ENCODE measurements around the gene PREX1. TPM values are rescaled to one million over a fixed set of nuclear protein-coding genes. Genes with fewer than 3 reads are reported as not detected.
"Not testable (repeated sequence)": the region's sequence is repeated elsewhere in the genome, so short reads cannot be mapped to it uniquely, and the experiment has no call there.

PREX1 gene
- total and polyA plus RNA-seq, 9 donors: 16.7 to 32.5 (median 22.5) TPM

GRCh38 chr20:48758206-48758820, 69.5 kb downstream of the PREX1 start:
- no peak overlapping the region for H3K27ac ChIP-seq (ENCODE audit: low read length)
- H3K4me1 ChIP-seq (ENCODE audit: control insufficient read depth, insufficient read depth, low read length): peaks cover 11% of the 10 kb centered on the region
- DNase-seq: no peak
- 66% methylated on average over 11 of the region's 16 CpGs for WGBS (ENCODE audit: insufficient coverage)
- H3K4me3 ChIP-seq (ENCODE audit: low read length): no peak overlapping the region
- H3K36me3 ChIP-seq (ENCODE audit: control insufficient read depth, insufficient read depth, low read length): no peaks in the 10 kb centered on the region
- no peaks in the 10 kb centered on the region for H3K27me3 ChIP-seq (ENCODE audit: control insufficient read depth, insufficient read depth, low read length)
- peaks cover 5% of the 10 kb centered on the region for H3K9me3 ChIP-seq (replicated peaks; ENCODE audit: control insufficient read depth, low read depth, low read length)

DNA sequence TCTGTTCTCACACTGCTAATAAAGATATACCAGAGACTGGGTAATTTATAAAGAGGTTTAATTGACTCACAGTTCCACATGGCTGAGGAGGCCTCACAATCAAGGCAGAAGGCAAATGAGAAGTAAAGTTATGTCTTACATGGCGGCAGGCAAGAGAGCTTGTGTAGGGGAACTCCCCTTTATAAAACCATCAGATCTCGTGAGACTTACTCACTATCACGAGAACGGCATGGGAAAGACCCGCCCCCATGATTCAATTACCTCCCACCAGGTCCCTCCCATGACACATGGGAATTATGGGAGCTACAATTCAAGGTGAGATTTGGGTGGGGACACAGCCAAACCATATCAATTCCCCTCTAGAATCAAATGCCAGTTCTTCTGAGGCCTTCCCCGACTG, 71.0 kb downstream of the PREX1 start:
- H3K36me3 ChIP-seq (ENCODE audit: control insufficient read depth, insufficient read depth, low read length); H3K27me3 ChIP-seq (ENCODE audit: control insufficient read depth, insufficient read depth, low read length); H3K9me3 ChIP-seq (replicated peaks; ENCODE audit: control insufficient read depth, low read depth, low read length); H3K27ac ChIP-seq (ENCODE audit: low read length); DNase-seq; H3K4me3 ChIP-seq (ENCODE audit: low read length): not testable (repeated sequence)
- peaks cover 17% of the 10 kb centered on the region for H3K4me1 ChIP-seq (ENCODE audit: control insufficient read depth, insufficient read depth, low read length)
- WGBS (ENCODE audit: insufficient coverage): 40% methylated on average over 1 of the region's 6 CpGs

GRCh38 chr20:48754292-48754691, 73.5 kb downstream of the PREX1 start:
- Histone ChIP-seq H3K4me3 (ENCODE audit: low read length) (no peak overlapping the region), H3K27me3 (ENCODE audit: control insufficient read depth, insufficient read depth, low read length) (no peaks in the 10 kb centered on the region), H3K36me3 (ENCODE audit: control insufficient read depth, insufficient read depth, low read length) (no peaks in the 10 kb centered on the region), H3K27ac (ENCODE audit: low read length) (no peak overlapping the region), H3K4me1 (ENCODE audit: control insufficient read depth, insufficient read depth, low read length) (peaks cover 19% of the 10 kb centered on the region), H3K9me3 (replicated peaks; ENCODE audit: control insufficient read depth, low read depth, low read length) (peaks cover 5% of the 10 kb centered on the region)
- DNase-seq: no peak
- WGBS (ENCODE audit: insufficient coverage): 56% methylated on average over 8 of the region's 8 CpGs

DNA sequence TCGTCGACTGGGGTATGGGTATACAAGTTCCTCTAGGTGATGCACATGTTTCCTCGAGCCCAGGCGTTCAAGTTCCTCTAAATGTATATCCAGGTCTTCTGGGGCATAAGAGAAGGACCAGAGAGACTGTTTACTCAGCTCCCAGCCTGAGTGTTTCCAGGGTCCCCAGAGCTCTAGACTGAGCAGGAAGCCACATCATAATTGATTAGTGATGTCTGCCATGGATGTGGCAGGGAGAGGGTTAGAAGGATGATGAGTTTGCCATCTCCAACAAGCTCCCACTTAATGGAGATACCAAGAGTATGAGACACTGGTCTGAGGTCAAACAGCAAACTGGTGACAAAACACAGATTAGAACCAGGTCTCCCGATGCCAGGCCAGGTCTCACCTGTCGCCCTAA, 74.8 kb downstream of the PREX1 start:
- 90% methylated on average over 4 of the region's 6 CpGs for WGBS (ENCODE audit: insufficient coverage)
- H3K4me3 ChIP-seq (ENCODE audit: low read length): no peak overlapping the region
- no peaks in the 10 kb centered on the region for H3K27me3 ChIP-seq (ENCODE audit: control insufficient read depth, insufficient read depth, low read length)
- DNase-seq: no peak
- no peaks in the 10 kb centered on the region for H3K36me3 ChIP-seq (ENCODE audit: control insufficient read depth, insufficient read depth, low read length)
- H3K4me1 ChIP-seq (ENCODE audit: control insufficient read depth, insufficient read depth, low read length): peaks cover 21% of the 10 kb centered on the region
- H3K27ac ChIP-seq (ENCODE audit: low read length): no peak overlapping the region
- peaks cover 5% of the 10 kb centered on the region for H3K9me3 ChIP-seq (replicated peaks; ENCODE audit: control insufficient read depth, low read depth, low read length)

GRCh38 chr20:48751871-48752270, 75.9 kb downstream of the PREX1 start:
- peaks cover 5% of the 10 kb centered on the region for H3K36me3 ChIP-seq (ENCODE audit: control insufficient read depth, insufficient read depth, low read length)
- no CpG with 5 or more reads among the region's 4 CpGs for WGBS (ENCODE audit: insufficient coverage)
- H3K27ac ChIP-seq (ENCODE audit: low read length): no peak overlapping the region
- H3K9me3 ChIP-seq (replicated peaks; ENCODE audit: control insufficient read depth, low read depth, low read length): peaks cover 5% of the 10 kb centered on the region
- DNase-seq: no peak
- peaks cover 27% of the 10 kb centered on the region for H3K4me1 ChIP-seq (ENCODE audit: control insufficient read depth, insufficient read depth, low read length)
- no peak overlapping the region for H3K4me3 ChIP-seq (ENCODE audit: low read length)
- H3K27me3 ChIP-seq (ENCODE audit: control insufficient read depth, insufficient read depth, low read length): no peaks in the 10 kb centered on the region

GRCh38 chr20:48750941-48751635, 76.7 kb downstream of the PREX1 start:
- Histone ChIP-seq H3K9me3 (replicated peaks; ENCODE audit: control insufficient read depth, low read depth, low read length) (peaks cover 5% of the 10 kb centered on the region), H3K27me3 (ENCODE audit: control insufficient read depth, insufficient read depth, low read length) (no peaks in the 10 kb centered on the region), H3K4me3 (ENCODE audit: low read length) (no peak overlapping the region), H3K27ac (ENCODE audit: low read length) (peak overlapping the region; percentile 56), H3K4me1 (ENCODE audit: control insufficient read depth, insufficient read depth, low read length) (peaks cover 27% of the 10 kb centered on the region), H3K36me3 (ENCODE audit: control insufficient read depth, insufficient read depth, low read length) (peaks cover 7% of the 10 kb centered on the region)
- peak; percentile 47 for DNase-seq
- WGBS (ENCODE audit: insufficient coverage): 46% methylated on average over 18 of the region's 18 CpGs

- H3K4me3 ChIP-seq (ENCODE audit: low read length): no peak overlapping the region
- H3K27me3 ChIP-seq (ENCODE audit: control insufficient read depth, insufficient read depth, low read length): no peaks in the 10 kb centered on the region
- no peak overlapping the region for H3K27ac ChIP-seq (ENCODE audit: low read length)
- H3K9me3 ChIP-seq (replicated peaks; ENCODE audit: control insufficient read depth, low read depth, low read length): peaks cover 3% of the 10 kb centered on the region
- DNase-seq: no peak
- H3K36me3 ChIP-seq (ENCODE audit: control insufficient read depth, insufficient read depth, low read length): peaks cover 7% of the 10 kb centered on the region
- WGBS (ENCODE audit: insufficient coverage): no CpG with 5 or more reads among the region's 3 CpGs
- peaks cover 27% of the 10 kb centered on the region for H3K4me1 ChIP-seq (ENCODE audit: control insufficient read depth, insufficient read depth, low read length)
Measured at GRCh38 chr20:48750376-48750775, 77.4 kb downstream of the PREX1 start.

DNA sequence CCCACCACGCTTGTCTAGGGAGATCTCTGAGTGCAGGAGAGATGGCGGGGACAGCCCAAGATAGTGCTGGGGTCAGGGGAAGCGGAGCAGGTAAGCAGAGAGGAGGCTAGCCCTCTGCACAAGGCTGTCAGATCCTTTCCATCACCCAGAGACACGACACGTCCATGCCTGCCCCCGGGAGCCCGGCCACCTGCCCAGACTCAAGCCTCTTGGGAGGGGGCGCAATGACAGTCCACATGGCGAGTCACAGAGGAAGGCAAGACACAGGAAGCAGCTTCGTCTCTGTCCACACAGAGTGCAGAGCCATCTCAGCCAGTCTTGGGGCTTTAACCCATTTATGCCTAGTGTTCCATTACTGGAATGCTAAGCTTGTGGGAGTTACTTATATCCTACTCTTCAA, 78.4 kb downstream of the PREX1 start:
- DNase-seq: no peak
- Histone ChIP-seq H3K27me3 (ENCODE audit: control insufficient read depth, insufficient read depth, low read length) (no peaks in the 10 kb centered on the region), H3K9me3 (replicated peaks; ENCODE audit: control insufficient read depth, low read depth, low read length) (no peaks in the 10 kb centered on the region), H3K4me1 (ENCODE audit: control insufficient read depth, insufficient read depth, low read length) (peaks cover 24% of the 10 kb centered on the region), H3K4me3 (ENCODE audit: low read length) (no peak overlapping the region), H3K27ac (ENCODE audit: low read length) (no peak overlapping the region), H3K36me3 (ENCODE audit: control insufficient read depth, insufficient read depth, low read length) (peaks cover 13% of the 10 kb centered on the region)
- 74% methylated on average over 8 of the region's 10 CpGs for WGBS (ENCODE audit: insufficient coverage)

- Histone ChIP-seq H3K36me3 (ENCODE audit: control insufficient read depth, insufficient read depth, low read length) (peaks cover 22% of the 10 kb centered on the region), H3K4me1 (ENCODE audit: control insufficient read depth, insufficient read depth, low read length) (peaks cover 19% of the 10 kb centered on the region), H3K27me3 (ENCODE audit: control insufficient read depth, insufficient read depth, low read length) (no peaks in the 10 kb centered on the region), H3K27ac (ENCODE audit: low read length) (no peak overlapping the region), H3K4me3 (ENCODE audit: low read length) (no peak overlapping the region), H3K9me3 (replicated peaks; ENCODE audit: control insufficient read depth, low read depth, low read length) (no peaks in the 10 kb centered on the region)
- no peak for DNase-seq
- 81% methylated on average over 6 of the region's 8 CpGs for WGBS (ENCODE audit: insufficient coverage)
Measured at GRCh38 chr20:48748556-48748955, 79.2 kb downstream of the PREX1 start.

DNA sequence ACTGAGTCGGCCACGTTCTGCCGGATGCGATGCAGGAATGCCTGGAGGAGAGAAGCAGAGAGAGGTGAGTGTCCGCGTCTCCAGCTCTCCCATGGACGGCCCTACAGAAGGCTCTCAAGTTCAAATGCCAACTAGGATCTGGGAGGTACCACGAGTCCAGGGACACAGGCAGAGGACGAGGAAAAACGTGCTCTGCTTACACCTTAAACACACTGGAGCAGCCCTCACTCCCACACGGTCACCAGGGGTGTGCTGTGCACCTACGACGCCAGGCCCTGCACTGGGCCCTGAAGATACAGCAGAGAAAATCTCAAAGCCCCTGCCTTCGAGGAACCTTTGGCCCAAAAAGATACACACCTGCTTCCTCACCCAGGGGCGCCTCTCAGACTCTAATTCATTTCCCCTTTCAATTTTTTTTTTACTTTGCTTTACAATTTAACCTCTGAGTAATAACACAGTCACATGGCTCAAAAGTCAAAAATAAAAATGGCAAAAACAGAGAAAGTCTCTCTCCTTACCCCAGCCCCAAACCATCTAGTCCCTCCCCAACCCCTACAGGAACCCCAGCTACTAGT, 79.9 kb downstream of the PREX1 start:
- Histone ChIP-seq H3K4me3 (ENCODE audit: low read length) (no peak overlapping the region), H3K27ac (ENCODE audit: low read length) (no peak overlapping the region), H3K9me3 (replicated peaks; ENCODE audit: control insufficient read depth, low read depth, low read length) (no peaks in the 10 kb centered on the region), H3K27me3 (ENCODE audit: control insufficient read depth, insufficient read depth, low read length) (no peaks in the 10 kb centered on the region), H3K36me3 (ENCODE audit: control insufficient read depth, insufficient read depth, low read length) (peaks cover 28% of the 10 kb centered on the region), H3K4me1 (ENCODE audit: control insufficient read depth, insufficient read depth, low read length) (peaks cover 19% of the 10 kb centered on the region)
- 40% methylated on average over 8 of the region's 15 CpGs for WGBS (ENCODE audit: insufficient coverage)
- DNase-seq: no peak
